ENCODE measurements around the gene FBXL4.

The FBXL4 gene

GRCh38 chr6:98841621-98842341 lies 106.0 kb downstream of the FBXL4 start:
- Mint-ChIP-seq H3K36me3 (no peaks in the 10 kb centered on the region), H3K27me3 (peaks cover 66% of the 10 kb centered on the region), H3K4me3 (no peak overlapping the region)

GRCh38 chr6:98840996-98841513 lies 106.7 kb downstream of the FBXL4 start:
- Mint-ChIP-seq H3K4me1 (ENCODE audit: low read depth) (peaks cover 24% of the 10 kb centered on the region), H3K36me3 (no peaks in the 10 kb centered on the region), H3K27me3 (peaks cover 63% of the 10 kb centered on the region), H3K4me3 (no peak overlapping the region), H3K9me3 (ENCODE audit: low read depth) (no peaks in the 10 kb centered on the region), H3K27ac (no peak overlapping the region)

More at GRCh38 chr6:98841621-98842341, 106.0 kb downstream of the FBXL4 start:
- Mint-ChIP-seq H3K9me3 (ENCODE audit: low read depth) (no peaks in the 10 kb centered on the region), H3K4me1 (ENCODE audit: low read depth) (peaks cover 22% of the 10 kb centered on the region), H3K27ac (no peak overlapping the region)

DNA sequence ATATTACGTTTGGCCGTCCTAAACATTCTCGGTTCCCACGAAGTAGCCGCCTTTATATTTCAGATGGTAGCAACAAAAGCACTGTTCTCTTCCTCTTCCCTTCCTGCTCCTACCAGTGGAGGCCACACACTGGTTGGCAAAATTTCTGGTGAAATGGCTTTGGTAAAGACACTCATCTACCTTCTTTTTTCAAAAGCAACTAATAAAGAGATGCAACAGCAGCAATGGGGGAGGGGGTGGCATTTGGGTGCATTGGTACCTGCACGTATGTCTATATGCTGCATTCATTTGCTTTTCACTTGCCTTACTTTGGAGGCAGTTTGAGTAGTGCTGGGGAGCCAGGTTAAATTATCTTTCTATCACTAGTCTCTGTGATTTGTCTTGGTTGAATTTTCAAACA lies 107.4 kb downstream of the FBXL4 start:
- Mint-ChIP-seq H3K4me3 (no peak overlapping the region), H3K4me1 (ENCODE audit: low read depth) (peaks cover 21% of the 10 kb centered on the region), H3K27me3 (peaks cover 60% of the 10 kb centered on the region), H3K27ac (no peak overlapping the region), H3K9me3 (ENCODE audit: low read depth) (no peaks in the 10 kb centered on the region), H3K36me3 (no peaks in the 10 kb centered on the region)

- Mint-ChIP-seq H3K27ac (no peak overlapping the region), H3K27me3 (peaks cover 60% of the 10 kb centered on the region), H3K9me3 (ENCODE audit: low read depth) (no peaks in the 10 kb centered on the region), H3K4me1 (ENCODE audit: low read depth) (peaks cover 21% of the 10 kb centered on the region), H3K36me3 (no peaks in the 10 kb centered on the region), H3K4me3 (no peak overlapping the region)
Measured at GRCh38 chr6:98839781-98840361, 107.9 kb downstream of the FBXL4 start.

DNA sequence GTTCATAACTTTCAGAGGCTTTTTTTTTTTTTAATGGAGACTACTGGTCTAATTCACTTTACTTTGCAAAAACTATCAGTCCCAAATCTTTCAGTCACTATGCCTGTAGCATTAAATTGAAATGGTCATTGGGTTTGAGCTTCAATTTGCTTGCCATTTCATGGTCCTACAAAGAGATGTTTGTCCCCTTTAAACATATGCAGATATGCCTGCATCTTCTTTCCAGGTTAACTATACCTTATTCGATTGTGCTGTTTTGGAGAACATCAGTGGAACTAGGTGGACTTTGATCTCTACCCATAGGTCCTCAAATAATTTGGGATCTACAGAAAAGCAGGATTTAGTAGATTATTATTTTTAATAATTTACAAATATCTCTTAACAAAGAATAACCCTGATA lies 108.8 kb downstream of the FBXL4 start:
- Mint-ChIP-seq H3K4me3 (no peak overlapping the region), H3K4me1 (ENCODE audit: low read depth) (peaks cover 15% of the 10 kb centered on the region), H3K9me3 (ENCODE audit: low read depth) (no peaks in the 10 kb centered on the region), H3K27ac (no peak overlapping the region), H3K36me3 (no peaks in the 10 kb centered on the region), H3K27me3 (peaks cover 54% of the 10 kb centered on the region)

DNA sequence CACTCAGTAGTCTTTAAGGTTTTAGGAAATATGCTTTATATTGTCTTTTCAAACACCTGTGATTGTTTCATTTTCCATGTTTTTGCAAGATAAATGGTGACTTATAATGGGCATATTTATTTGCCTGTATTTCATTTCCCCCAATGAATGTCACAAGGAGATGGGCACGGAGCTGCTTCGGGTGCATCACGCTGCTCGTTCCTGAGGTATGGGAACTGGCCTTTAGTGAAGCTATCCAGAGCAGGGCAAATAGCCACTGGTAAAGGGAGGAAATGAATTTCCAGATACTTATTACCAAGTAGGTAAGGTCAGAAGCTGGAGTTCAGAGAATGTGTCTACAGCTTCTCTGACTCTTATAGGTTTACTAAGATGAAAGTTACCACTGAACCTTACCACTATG lies 109.7 kb downstream of the FBXL4 start:
- Mint-ChIP-seq H3K4me3 (no peak overlapping the region), H3K36me3 (no peaks in the 10 kb centered on the region), H3K9me3 (ENCODE audit: low read depth) (no peaks in the 10 kb centered on the region), H3K27me3 (peaks cover 57% of the 10 kb centered on the region), H3K27ac (no peak overlapping the region), H3K4me1 (ENCODE audit: low read depth) (peaks cover 19% of the 10 kb centered on the region)

- Mint-ChIP-seq H3K27ac (no peak overlapping the region), H3K4me1 (ENCODE audit: low read depth) (peaks cover 21% of the 10 kb centered on the region), H3K27me3 (peaks cover 58% of the 10 kb centered on the region), H3K4me3 (no peak overlapping the region), H3K9me3 (ENCODE audit: low read depth) (no peaks in the 10 kb centered on the region), H3K36me3 (no peaks in the 10 kb centered on the region)
Measured at GRCh38 chr6:98836962-98837944, 110.5 kb downstream of the FBXL4 start.

DNA sequence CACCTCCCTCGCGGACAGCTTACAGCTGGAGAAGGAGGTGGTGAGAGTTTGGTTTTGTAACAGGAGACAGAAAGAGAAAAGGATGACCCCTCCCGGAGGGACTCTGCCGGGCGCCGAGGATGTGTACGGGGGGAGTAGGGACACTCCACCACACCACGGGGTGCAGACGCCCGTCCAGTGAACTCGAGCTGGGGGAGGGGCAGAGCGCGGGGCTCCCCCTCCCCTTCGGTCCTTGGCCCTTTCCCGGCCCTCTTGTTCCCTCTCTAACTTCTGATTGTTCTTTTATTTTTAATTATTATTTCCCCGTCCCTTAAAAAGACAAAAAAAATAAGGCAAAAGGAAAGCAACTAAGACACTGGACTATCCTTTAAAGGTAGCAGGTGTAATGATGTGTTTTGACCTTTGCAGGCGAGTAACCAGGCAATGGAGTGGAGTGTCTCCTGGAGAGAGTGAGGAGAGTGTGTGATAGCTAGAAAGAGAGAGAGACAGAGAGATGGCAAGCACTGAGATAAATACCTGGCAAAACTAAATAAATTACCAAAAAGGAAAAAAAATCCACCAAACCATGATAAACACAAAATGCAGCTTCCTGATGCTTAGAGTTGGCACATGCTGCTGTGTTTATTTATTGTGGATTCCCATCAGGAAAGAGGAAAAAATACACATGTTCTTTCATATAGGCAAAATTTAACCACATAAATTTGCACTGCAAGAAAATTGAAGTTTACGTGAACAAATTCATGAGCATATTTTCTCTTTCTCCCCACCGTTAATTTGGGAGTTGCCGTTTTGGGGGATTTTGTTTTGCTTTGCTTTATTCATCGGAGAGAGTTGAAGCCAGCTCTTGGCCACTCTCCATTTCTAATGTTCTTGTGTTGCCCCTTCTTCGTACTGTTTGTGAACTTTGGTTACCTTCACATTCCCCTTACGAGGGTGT lies 111.5 kb downstream of the FBXL4 start:
- Mint-ChIP-seq H3K4me3 (peak overlapping the region; percentile 68), H3K4me1 (ENCODE audit: low read depth) (peaks cover 28% of the 10 kb centered on the region), H3K9me3 (ENCODE audit: low read depth) (no peaks in the 10 kb centered on the region), H3K27me3 (peaks cover 53% of the 10 kb centered on the region), H3K36me3 (no peaks in the 10 kb centered on the region), H3K27ac (no peak overlapping the region)

DNA sequence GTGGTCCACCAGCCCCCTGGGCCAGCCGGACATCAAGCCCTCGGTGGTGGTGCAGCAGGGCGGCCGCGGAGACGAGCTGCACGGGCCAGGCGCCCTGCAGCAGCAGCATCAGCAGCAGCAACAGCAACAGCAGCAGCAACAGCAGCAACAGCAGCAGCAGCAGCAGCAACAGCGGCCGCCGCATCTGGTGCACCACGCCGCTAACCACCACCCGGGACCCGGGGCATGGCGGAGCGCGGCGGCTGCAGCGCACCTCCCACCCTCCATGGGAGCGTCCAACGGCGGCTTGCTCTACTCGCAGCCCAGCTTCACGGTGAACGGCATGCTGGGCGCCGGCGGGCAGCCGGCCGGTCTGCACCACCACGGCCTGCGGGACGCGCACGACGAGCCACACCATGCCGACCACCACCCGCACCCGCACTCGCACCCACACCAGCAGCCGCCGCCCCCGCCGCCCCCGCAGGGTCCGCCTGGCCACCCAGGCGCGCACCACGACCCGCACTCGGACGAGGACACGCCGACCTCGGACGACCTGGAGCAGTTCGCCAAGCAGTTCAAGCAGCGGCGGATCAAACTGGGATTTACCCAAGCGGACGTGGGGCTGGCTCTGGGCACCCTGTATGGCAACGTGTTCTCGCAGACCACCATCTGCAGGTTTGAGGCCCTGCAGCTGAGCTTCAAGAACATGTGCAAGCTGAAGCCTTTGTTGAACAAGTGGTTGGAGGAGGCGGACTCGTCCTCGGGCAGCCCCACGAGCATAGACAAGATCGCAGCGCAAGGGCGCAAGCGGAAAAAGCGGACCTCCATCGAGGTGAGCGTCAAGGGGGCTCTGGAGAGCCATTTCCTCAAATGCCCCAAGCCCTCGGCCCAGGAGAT lies 112.4 kb downstream of the FBXL4 start:
- H3K36me3 Mint-ChIP-seq, result no peaks in the 10 kb centered on the region
- H3K4me1 Mint-ChIP-seq (ENCODE audit: low read depth), result peaks cover 37% of the 10 kb centered on the region
- H3K4me3 Mint-ChIP-seq, result peak overlapping the region; percentile 68
- H3K27ac Mint-ChIP-seq, result no peak overlapping the region
- peaks cover 57% of the 10 kb centered on the region for H3K27me3 Mint-ChIP-seq
- H3K9me3 Mint-ChIP-seq (ENCODE audit: low read depth), result no peaks in the 10 kb centered on the region

- Mint-ChIP-seq H3K9me3 (ENCODE audit: low read depth) (no peaks in the 10 kb centered on the region), H3K36me3 (no peaks in the 10 kb centered on the region), H3K27ac (no peak within 1 kb of the TSS), H3K4me1 (ENCODE audit: low read depth) (peaks cover 39% of the 10 kb centered on the region), H3K27me3 (peaks cover 52% of the 10 kb centered on the region), H3K4me3 (peak within 1 kb of the TSS; percentile 81)
Measured at GRCh38 chr6:98834060-98835031, 113.4 kb downstream of the FBXL4 start, which contains the start of gene POU3F2. Gene POU3F2, plus strand, starts transcription at chr6:98834574. Its CDS starts 300 bp downstream, at chr6:98834874.

- Mint-ChIP-seq H3K27me3 (peaks cover 51% of the 10 kb centered on the region), H3K4me3 (peak overlapping the region; percentile 81), H3K36me3 (no peaks in the 10 kb centered on the region), H3K9me3 (ENCODE audit: low read depth) (no peaks in the 10 kb centered on the region), H3K4me1 (ENCODE audit: low read depth) (peaks cover 45% of the 10 kb centered on the region), H3K27ac (no peak overlapping the region)
Measured at GRCh38 chr6:98833307-98834059, 114.3 kb downstream of the FBXL4 start.

GRCh38 chr6:98833057-98833306 lies 114.8 kb downstream of the FBXL4 start:
- peaks cover 51% of the 10 kb centered on the region for H3K27me3 Mint-ChIP-seq
- H3K9me3 Mint-ChIP-seq (ENCODE audit: low read depth), result no peaks in the 10 kb centered on the region
- H3K4me3 Mint-ChIP-seq, result peak overlapping the region; percentile 81
- no peak overlapping the region for H3K27ac Mint-ChIP-seq
- H3K4me1 Mint-ChIP-seq (ENCODE audit: low read depth), result peaks cover 49% of the 10 kb centered on the region
- no peaks in the 10 kb centered on the region for H3K36me3 Mint-ChIP-seq
